ENCODE measurements around the gene RBM20. TPM values are rescaled to one million over a fixed set of nuclear protein-coding genes. Genes with fewer than 3 reads are reported as not detected.
A peak's percentile ranks its signal among the peaks of the same experiment; 100 is the strongest.

Gene RBM20
- total RNA-seq, 1 donor from 2014 or later, result 0.32 TPM

GRCh38 chr10:110792476-110793125 lies 148.5 kb downstream of the RBM20 start:
- H3K9me3 ChIP-seq (ENCODE audit: low read depth), result no peaks in the 10 kb centered on the region
- Mint-ChIP-seq H3K27ac (no peak overlapping the region), H3K36me3 (no peaks in the 10 kb centered on the region), H3K4me3 (no peak overlapping the region), H3K9me3 (no peaks in the 10 kb centered on the region), H3K27me3 (ENCODE audit: insufficient read depth, low read depth) (no peaks in the 10 kb centered on the region), H3K4me1 (peaks cover 28% of the 10 kb centered on the region)
- TF ChIP-seq EZH2phosphoT487 (IDR thresholded peaks at IDR 0.05) (no peak), EZH2 (IDR thresholded peaks at IDR 0.05) (no peak)
- TF ChIP-seq, protein P1, sequence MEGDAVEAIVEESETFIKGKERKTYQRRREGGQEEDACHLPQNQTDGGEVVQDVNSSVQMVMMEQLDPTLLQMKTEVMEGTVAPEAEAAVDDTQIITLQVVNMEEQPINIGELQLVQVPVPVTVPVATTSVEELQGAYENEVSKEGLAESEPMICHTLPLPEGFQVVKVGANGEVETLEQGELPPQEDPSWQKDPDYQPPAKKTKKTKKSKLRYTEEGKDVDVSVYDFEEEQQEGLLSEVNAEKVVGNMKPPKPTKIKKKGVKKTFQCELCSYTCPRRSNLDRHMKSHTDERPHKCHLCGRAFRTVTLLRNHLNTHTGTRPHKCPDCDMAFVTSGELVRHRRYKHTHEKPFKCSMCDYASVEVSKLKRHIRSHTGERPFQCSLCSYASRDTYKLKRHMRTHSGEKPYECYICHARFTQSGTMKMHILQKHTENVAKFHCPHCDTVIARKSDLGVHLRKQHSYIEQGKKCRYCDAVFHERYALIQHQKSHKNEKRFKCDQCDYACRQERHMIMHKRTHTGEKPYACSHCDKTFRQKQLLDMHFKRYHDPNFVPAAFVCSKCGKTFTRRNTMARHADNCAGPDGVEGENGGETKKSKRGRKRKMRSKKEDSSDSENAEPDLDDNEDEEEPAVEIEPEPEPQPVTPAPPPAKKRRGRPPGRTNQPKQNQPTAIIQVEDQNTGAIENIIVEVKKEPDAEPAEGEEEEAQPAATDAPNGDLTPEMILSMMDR (IDR thresholded peaks at IDR 0.05), result no peak
- H3F3A ChIP-seq (ENCODE audit: low read depth), result peaks cover 21% of the 10 kb centered on the region
- H2AFZ ChIP-seq (replicated peaks), result no peak overlapping the region
- no peak overlapping the region for H3K27ac ChIP-seq
- no peaks in the 10 kb centered on the region for H3K79me2 ChIP-seq (ENCODE audit: low read depth)
- H3K9ac ChIP-seq, result no peak overlapping the region
- no peak for DNase-seq (ENCODE audit: low spot score)
- H3K4me3 ChIP-seq, result no peak overlapping the region
- no peaks in the 10 kb centered on the region for H4K20me1 ChIP-seq (ENCODE audit: low read depth)
- H3K36me3 ChIP-seq, result no peaks in the 10 kb centered on the region
- H3K4me1 ChIP-seq, result peaks cover 35% of the 10 kb centered on the region
- no peaks in the 10 kb centered on the region for H3K27me3 ChIP-seq
- H3K4me2 ChIP-seq, result no peak overlapping the region

DNA sequence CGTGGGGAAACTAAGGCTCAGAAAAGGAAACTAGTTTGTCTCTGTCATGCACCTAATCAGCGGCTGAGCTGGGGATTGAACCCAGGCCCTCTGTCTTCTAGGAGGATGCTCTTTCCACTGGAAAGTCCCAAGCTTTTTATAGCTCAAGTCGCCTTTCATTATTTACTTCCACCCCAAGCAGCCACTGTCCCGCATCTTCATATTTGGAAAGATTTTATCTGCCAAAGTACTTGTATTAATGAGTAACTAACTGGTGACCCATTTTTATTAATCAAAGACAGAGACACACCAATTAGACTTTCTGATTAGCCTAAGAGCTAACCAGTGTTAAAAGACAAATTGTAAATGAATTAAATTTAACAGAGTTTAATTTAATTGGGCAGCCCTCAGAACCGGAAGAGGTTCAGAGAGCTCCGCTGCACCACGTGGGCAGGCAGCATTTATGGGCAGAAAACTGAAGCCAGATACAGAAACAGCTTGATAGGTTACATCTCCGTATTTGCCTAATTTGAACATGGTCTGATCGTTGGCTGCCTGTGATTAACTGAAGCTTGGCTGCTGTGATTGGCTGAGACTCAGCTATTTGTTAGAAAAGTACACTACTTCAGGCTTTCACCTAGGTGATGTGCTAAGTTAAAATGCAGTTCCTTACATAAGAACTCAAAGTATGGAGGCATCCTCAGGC lies 149.1 kb downstream of the RBM20 start:
- Histone ChIP-seq H3K9ac (no peak overlapping the region), H2AFZ (replicated peaks) (peak overlapping the region; percentile 12), H3F3A (ENCODE audit: low read depth) (peaks cover 21% of the 10 kb centered on the region), H3K79me2 (ENCODE audit: low read depth) (no peaks in the 10 kb centered on the region), H3K27ac (no peak overlapping the region), H3K9me3 (ENCODE audit: low read depth) (no peaks in the 10 kb centered on the region), H4K20me1 (ENCODE audit: low read depth) (no peaks in the 10 kb centered on the region), H3K27me3 (no peaks in the 10 kb centered on the region), H3K4me3 (no peak overlapping the region), H3K4me1 (peaks cover 35% of the 10 kb centered on the region), H3K36me3 (no peaks in the 10 kb centered on the region), H3K4me2 (no peak overlapping the region)
- Mint-ChIP-seq H3K9me3 (no peaks in the 10 kb centered on the region), H3K27me3 (ENCODE audit: insufficient read depth, low read depth) (no peaks in the 10 kb centered on the region), H3K27ac (no peak overlapping the region), H3K4me3 (no peak overlapping the region), H3K36me3 (no peaks in the 10 kb centered on the region), H3K4me1 (peaks cover 28% of the 10 kb centered on the region)
- TF ChIP-seq EZH2phosphoT487 (IDR thresholded peaks at IDR 0.05), result no peak
- no peak for TF ChIP-seq EZH2 (IDR thresholded peaks at IDR 0.05)
- TF ChIP-seq, protein P1 (IDR thresholded peaks at IDR 0.05), result no peak
- no peak for DNase-seq (ENCODE audit: low spot score)

DNA sequence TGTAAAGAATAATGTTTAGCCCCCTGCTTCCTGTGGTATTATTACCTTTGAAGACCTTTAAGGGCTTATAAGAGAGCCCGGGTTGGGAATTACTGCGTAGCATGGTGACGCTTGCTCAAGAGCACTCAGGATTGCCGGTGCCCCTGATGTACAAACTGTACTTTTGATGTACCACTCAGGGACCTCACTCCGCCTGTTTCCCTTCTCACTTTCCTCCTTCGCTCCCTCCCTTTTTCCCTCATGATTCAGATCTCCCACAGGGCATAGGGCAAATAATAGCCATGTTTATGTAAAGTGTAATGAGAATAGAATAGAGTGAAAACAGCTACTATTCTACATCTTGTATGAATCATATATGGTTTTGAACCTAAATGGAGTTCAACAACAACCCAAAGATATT lies 149.8 kb downstream of the RBM20 start:
- TF ChIP-seq EZH2 (IDR thresholded peaks at IDR 0.05), result no peak
- TF ChIP-seq, protein P1 (IDR thresholded peaks at IDR 0.05), result no peak
- TF ChIP-seq EZH2phosphoT487 (IDR thresholded peaks at IDR 0.05), result no peak
- H3K4me1 Mint-ChIP-seq, result peaks cover 28% of the 10 kb centered on the region

More for the DNA sequence above, 149.8 kb downstream of the RBM20 start:
- no peak overlapping the region for H3K27ac ChIP-seq
- Mint-ChIP-seq H3K4me3 (no peak overlapping the region), H3K9me3 (no peaks in the 10 kb centered on the region), H3K36me3 (no peaks in the 10 kb centered on the region), H3K27ac (peak overlapping the region; percentile 34), H3K27me3 (ENCODE audit: insufficient read depth, low read depth) (no peaks in the 10 kb centered on the region)
- no peaks in the 10 kb centered on the region for H3K79me2 ChIP-seq (ENCODE audit: low read depth)
- no peaks in the 10 kb centered on the region for H3K27me3 ChIP-seq
- H3K9ac ChIP-seq, result no peak overlapping the region
- no peaks in the 10 kb centered on the region for H4K20me1 ChIP-seq (ENCODE audit: low read depth)
- peaks cover 35% of the 10 kb centered on the region for H3K4me1 ChIP-seq
- H3K4me2 ChIP-seq, result peak overlapping the region; percentile 37
- peaks cover 21% of the 10 kb centered on the region for H3F3A ChIP-seq (ENCODE audit: low read depth)
- H3K4me3 ChIP-seq, result no peak overlapping the region
- H3K9me3 ChIP-seq (ENCODE audit: low read depth), result no peaks in the 10 kb centered on the region
- H3K36me3 ChIP-seq, result no peaks in the 10 kb centered on the region
- H2AFZ ChIP-seq (replicated peaks), result no peak overlapping the region
- DNase-seq (ENCODE audit: low spot score), result no peak

Measured in neural progenitor cell (in vitro differentiated cells).